Measurements from ENCODE around the gene FBXW7.

FBXW7 gene

DNA sequence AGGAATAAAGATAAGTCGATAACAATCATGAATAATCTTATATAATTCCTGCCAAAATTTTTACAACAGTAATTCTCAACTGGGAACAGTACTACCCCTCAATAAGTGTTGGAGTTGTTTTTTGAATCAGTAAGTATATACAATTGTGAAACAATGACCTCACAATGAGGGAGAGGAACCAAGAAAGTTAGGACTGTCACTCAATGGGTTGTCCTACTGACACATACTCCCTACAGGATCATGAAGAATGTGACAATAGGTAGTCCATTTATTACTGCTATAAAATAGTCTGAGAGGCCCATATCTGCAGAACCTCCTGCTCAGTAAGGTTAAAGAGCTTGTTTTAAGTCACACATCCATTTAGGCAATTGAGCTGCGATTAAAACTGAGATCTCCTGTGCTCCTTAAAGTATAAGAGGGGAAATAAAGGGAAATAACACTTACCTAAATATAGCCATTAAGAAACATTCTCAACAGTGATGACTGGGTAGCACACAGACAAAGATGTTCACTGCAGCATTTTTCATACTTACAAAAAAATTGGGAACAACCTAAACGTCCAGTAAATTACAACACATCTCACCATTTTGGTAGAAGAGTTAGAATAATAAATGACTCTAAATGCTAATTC lies 26.2 kb downstream of the FBXW7 start:
- no peak for DNase-seq

DNA sequence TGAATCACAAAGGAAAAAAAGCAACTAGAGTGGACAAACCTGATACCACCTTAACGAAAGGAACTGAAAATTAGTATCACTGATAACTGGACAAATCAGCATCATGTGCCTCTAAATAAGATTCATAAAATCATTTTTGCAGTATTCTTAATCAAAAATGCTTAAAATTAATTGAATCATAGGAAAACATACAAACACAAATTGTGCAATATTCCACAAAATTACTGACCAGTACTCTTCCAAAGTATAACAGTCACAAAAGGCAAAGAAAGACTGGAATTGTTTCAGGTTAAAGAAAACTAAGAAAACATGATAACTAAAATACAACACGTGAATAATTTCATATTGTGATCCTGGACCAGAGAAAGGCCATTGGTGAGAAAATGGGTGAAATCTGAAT lies 27.1 kb downstream of the FBXW7 start:
- DNase-seq = no peak

DNA sequence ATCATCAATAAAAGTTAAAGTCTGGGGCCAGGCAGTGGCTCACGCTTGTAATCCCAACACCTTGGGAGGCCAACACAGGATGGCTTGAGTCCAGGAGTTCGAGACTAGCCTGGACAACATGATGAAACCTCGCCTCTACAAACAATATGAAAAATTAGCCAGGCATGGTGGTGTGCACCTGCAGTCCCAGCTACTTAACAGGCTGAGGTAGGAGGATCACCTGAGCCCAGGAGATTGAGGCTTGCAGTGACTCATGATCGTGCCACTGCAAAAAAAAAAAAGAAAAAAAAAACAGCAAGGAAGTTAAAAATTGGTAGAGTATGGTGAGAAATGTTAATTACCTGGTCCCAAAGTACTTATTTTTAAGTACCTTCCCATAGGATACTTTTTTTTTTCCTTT lies 27.5 kb downstream of the FBXW7 start:
- DNase-seq = no peak

DNA sequence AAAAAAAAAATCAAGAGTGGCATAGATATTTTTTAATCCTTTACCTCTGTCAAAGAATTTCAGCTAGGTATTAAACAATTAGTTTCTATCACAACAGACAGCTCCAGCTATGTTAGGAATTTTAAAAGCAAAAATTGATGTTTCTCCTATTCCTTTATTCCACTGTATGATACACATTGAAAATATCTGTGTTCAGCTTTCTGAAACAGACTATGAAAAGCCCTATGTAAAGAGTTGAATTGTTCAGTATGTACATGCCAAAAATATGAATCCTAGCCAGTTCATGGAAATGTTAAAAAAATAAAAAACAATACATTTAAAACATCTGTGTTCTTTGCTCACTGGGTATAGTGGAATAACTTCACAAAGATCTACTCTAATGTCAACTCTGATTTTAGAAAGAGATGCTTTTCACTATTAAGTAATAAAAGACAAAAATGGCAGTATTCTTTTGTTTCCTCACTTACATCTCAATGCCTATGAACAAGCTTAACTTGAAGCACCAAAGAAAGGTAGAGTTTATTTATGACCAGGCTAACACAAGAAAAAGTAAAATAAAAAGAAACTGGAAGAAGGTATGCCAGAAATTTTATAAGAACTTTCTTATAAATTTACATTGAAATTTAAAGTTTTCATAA lies 32.1 kb downstream of the FBXW7 start:
- DNase-seq = no peak

DNA sequence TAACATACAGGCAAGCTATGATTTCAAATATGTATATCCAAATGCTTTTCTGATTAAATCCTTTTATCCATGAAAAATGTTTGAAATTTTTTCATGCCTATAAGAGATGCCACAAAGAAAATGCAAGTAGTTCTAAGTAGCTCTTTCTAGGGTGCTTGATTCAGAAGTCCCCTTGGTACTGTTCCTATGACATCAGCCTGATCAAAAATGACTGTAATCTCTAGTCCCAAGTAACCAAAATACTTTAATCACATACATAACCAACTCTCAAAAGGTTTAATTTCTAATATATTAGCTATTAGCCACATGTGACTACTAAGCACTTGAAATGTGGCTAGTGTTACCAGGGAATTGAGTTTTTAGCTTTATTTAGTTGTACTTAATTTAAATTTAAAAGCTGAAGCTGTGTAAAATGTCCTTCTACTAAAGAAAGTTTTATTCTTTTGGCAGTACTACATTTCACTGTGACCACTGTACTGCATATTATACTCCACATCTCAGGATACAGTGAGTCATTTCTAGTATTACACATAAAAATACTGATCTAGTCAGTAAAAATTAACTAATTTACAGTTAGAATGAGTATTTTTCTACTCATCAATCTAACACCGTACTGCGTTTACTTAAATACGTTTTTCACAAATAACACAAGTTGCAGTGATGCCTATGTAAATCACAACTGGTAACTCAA lies 33.9 kb downstream of the FBXW7 start:
- DNase-seq = no peak

DNA sequence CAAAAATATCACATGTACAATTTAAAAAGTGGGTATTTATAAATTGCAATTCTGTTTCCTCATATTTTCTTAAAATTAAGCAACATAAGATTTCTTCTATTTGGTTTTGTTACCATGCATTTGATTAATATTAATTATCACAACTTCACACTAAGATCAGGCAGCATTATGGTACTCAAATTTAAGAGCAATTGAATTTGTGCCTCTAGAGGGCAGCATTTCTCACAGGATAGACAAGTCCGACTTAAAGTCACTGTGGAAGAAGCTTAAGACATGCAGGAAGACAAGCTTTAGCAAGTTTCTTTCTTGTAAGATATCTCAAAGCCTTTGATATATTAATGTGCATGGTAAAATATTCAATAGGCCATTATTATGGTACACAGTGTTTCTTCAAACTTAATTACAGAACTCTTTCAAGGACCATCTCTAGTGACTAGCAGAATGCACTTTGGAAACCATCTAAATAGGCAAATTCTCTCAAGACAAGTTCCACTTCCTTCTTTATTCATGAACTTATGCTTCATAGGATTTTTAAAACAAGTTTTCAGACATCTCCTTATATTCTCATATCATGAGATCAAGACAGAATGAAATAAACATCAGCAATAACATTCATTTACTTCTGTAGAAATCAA lies 35.0 kb downstream of the FBXW7 start:
- DNase-seq = peak; percentile 79

DNA sequence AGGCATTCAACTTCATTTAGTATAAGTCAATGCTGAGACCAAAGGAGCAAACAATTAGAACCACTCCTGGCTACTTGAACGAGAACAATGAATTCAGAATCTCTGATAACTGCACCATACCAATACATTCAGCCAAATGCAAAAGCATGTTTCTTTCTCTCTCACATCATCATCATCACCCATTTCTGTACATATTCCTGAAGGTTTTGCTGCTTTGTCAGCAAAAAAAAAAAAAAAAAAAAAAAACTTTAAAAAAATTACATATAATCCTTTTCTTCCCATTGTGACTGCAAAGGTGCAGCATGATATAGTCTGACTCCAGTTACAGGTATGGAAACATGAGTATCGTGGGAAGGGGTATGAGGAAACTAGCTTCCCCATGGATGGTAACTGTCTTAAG lies 35.6 kb downstream of the FBXW7 start:
- DNase-seq = no peak

DNA sequence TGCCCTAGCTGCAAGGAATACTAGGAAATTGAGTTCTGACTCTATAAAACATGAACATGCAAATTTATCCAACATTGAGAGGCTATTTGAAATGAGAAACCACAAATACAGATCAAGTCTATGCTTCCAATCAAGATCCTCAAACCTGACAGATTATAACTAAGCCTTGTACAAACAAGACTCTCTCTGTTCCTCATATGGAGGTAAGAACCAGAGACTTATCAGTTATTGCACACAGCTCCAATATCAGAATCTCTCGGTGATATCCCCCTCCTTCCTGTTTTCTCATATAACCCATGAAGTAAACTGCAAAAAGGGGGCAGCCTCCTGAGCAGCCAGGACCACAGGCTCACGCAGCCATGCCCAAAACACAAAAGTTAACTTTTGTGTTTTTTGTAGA lies 36.5 kb downstream of the FBXW7 start:
- DNase-seq = no peak

DNA sequence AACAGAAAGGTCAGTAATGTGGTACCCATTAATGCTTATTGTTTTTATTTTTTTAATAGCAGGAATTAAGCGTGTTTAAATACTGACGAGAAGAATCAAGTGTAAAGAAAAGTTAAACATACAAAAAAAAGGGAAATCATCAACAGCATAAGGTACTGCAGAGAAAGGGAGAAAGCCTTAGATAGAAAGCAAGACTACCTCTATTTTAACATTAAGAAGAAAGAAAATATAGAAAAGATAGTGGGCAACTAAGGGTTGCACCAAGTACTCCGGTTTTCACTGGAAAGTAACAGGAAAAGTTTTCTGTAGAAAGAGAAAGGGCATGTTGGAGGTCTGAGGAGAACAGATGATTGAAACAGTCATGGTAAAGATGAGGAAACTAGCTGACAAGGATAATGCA lies 41.9 kb downstream of the FBXW7 start:
- DNase-seq = no peak

DNA sequence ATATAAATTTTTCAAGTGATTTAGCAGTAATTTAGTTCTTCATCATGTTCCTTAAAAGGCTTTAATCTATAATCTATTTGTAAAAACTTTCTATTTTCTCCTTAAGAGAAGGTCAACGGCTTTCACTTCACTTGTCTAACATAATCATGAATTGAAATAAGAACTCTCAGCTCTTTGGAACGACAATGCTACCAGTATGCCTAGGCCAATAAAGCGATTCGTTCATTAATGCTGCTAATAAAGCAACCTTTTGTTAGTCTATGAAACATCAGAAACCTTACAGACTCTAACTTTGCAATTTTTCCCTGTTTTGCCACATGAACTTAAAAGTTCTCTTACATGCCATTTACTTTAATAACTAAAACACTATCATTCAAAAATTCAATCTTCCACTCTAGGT lies 47.6 kb downstream of the FBXW7 start:
- DNase-seq = no peak

DNA sequence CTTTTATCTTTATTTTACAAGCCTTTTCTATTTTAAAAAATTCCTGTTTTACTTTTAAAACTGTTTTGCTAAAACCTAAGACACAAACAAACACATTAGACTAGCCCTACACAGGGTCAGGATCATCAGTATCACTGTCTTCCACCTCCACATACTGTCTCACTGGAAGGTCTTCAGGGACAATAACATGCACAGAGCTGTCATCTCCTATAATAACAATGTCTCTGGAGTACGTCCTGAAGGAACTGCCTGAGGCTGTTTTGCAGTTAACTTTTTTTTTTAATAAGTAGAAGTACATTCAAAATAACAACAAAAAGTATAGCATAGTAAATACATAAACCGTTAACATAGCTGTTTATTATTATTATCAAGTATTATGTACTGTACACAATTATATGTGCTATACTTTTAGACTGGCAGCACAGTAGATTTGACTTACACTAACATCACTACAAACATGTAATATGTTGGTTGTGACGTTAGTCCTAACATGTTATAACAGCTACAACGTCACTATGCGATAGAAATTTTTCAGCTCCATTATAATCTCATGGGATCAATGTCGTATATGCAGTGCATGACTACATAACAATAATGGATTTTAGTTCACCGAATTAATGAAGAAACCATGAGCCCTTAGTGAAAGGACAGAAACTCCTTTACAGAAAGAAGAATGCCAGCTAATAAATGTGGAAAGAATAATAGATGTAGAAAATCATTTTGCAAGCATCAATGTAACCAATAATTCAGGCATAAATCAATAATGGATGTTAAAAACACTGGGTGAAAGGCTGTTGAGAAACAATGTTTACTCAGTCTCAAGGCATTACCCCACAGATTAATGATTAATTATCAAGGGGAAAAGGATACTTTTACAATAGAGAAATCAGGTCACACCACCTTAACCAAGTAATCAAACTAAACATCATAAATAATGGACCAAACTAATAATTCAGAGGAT lies 49.2 kb downstream of the FBXW7 start:
- no peak for DNase-seq

DNA sequence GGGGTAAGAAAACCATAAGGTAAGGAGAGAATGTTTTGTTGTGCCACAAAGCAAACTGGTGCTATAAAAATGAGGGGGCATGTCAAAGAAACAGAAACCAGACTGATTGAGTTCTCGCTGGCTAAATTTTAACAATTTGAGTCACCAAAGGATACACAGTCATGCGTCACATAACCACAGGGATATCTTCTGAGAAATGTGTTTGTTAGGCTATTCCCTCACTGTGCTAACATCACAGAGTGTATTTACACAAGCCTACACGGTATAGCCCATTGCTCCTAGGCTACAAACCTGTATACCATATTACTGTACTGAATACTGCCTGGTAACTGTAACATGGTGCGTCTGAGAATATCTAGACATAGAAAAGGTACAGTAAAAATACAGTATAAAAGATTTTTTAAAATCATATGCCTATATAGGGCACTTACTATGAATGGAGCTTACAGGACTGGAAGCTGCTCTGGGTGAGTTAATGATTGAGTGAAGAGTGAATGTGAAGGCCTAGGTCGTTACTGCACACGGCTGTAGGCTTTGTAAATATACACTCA lies 50.1 kb downstream of the FBXW7 start:
- DNase-seq = no peak

DNA sequence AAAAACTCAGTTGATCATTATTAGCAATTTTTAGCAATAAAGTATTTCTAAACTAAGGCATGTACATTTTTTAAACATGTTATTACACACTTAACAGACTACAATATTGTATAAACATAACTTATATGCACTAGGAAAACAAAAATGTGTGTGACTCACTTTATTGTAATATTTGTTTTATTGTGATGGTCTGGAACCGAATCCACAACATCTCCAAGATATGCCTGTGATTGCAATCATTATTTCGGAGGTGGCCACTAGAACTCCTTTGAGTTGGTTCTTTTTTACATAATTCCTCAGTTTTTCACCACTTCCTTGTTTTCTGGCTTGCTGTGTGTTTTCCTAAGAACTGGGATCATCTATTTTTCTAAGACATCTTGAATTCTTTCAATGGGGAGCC lies 53.7 kb downstream of the FBXW7 start:
- no peak for DNase-seq

DNA sequence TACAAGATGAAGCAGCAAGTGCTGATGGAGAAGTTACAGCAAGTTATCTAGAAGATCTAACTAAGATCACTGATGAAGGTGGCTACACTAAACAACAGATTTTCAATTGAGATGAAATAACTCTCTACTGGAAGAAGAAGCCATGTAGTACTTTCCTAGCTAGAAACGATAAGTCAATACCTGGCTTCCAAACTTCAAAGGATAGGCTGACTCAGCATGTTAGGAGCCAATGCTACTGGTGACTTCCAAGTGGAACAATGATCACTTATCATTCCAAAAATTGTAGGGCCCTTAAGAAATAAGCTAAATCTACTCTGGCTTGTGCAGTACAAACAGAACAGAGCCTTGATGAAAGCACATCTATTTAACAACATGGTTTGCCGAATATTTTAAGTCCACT lies 55.0 kb downstream of the FBXW7 start:
- no peak for DNase-seq

DNA sequence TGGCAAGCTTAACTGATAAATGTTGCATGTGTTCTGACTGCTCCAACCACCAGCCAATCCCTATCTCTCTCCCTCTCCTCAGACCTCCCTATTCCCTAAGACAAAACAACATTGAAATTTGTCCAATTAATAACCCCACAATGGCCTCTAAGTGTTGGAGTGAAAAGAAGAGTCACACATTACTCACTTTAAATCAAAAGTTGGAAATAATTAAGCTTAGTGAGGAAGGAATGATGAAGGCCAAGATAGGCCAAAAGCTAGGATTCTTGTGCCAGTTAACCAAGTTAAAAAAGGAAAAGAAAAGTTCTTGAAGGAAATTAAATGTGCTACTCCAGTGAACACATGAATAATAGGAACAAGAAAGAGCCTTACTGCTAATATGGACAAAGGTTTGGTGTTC lies 55.6 kb downstream of the FBXW7 start:
- no peak for DNase-seq

DNA sequence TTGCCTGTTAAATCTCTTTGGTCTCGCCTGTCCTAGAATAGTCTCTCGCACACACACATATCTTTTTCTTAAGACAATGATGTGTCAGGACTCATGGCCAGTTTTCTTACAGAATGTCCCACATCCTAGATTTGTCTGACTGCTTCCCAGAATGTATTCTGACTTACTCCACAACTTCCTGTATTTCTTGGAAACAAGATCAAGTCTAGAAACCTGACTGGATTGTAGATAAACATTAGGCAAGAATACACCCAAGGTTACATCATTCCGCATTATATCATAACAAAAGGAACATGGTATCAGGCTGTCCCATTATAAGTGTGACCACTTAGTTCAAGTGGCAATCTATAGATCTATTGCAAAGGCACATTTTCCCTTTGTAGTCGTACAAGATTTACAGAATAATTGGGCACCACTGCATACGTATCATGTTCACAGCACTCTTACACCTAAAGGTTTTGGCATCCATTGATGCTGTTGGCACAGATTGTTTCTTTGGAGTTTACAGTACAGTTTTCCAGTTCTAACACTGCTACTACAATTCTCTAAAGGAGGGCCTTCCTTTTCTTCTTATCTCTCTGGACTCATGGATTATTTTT lies 56.4 kb downstream of the FBXW7 start:
- no peak for DNase-seq

DNA sequence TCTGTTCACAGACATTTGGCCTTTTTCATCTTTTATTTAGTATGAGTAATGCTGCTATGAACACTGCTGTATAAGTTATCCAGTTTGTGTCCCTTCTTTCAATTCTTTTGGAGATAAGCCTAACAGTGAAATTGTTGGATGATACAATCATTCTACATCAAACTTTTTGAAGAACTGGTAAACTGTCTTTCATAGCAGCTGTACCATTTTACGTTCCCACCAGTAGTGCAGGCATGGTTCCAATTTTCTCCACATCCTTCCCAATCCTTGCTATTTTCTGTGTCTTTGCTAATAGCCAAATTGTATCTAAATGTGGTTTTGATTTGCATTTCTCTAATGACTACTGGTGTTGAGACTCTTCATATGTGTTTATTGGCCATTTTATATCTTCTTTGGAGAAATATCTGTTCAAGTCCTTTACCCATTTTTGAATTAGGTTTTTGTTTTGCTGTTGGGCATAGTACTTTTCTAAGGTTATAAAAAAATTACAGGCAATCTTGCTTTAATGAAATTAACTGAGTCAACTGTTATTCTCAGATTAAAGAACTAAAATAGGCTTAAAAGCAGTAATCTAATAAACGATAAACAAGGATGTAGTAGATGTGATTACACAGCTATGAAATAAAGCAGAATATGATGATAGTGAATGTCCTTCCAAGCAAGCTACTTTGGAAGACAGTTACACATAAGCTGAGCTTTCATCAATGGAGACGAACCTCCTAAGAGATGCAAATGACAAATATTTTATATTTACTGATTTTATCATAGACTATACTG lies 57.2 kb downstream of the FBXW7 start:
- no peak for DNase-seq

DNA sequence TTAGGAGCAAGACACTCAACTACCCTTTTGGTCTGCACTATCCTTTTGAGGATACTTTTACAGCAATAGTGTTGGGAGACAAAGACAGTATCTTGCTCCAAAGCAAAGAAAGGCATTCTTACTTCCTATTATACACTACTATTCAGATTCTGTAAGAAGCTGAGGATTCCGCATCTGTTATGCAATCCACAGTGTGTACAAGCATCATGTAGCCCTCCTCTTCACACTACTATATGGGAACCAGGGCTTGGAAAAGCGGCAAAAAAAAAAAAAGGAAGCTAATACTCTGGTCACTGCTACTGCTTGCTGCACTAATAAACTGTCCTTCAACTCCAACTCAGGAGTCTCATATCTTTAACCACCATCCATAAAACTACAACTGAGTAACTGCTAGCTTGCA lies 59.1 kb downstream of the FBXW7 start:
- DNase-seq = no peak

DNA sequence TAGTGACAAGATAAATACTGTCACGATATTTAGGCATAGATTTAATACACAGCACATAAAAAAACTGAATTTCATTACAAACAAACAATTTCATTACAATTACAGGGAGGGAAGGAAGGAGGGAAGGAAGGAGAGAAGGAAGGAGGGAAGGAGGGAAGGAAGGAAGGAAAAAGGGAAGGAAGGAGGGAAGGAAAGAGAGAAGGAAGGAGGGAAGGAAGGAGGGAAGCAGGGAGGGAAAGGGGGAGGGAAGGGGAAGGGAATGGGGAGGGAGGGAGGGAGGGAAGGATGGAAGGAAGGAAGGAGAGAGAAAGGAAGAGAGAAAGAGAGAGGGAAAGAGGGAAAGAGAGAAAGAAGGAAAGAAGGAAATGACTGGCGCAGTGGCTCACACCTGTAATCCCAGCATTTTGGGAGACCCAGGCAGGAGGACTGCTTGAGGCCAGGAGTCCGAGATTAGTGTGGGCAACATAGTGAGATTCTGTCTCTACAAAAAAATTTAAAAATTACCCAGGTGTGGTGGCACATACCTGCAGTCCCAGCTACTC lies 64.6 kb downstream of the FBXW7 start:
- no peak for DNase-seq

DNA sequence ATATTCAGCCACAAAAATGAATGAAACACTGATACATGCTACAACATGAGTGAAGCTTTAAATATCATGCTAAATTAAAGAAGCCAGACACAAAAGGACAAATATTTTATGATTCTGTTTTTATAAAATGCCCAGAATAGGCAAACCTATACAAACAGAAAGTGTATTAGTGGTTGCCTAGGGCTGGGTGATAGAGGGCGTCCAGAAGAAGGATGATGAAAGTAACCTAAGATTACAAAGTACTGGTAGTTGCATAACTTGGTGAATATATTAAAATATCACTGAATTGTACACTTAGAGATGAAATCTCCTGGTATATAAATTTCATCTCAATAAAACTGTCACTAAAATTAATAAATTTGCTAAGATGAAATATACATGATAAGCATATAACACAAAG lies 67.5 kb downstream of the FBXW7 start:
- DNase-seq = no peak

DNA sequence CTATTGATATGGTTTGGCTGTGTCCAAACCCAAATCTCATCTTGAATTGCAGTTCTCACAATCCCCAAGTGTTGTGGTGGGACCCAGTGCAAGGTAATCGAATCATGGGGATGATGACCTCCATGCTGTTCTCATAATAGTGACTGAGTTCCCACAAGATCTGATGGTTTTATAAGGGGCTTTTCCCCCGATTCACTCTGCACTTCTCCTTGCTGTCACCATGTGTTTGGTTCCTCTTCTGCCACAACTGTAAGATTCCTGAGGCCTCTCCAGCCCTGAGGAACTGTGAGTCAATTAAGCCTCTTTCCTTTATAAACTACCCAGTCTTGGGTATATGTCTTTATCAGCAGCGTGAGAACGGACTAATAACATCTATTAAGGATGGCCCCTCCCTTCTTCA lies 68.8 kb downstream of the FBXW7 start:
- DNase-seq = no peak
